SU-DHL-6 (cell line): ENCODE data around the gene GNAO1.

Source experiments
- H2AFZ ChIP-seq: fragments of 200-600 bp; sonication (generic); 2 replicates; pipeline ENCODE4 v1.6.1; 2014; ENCODE audit warnings: low read depth, mild to moderate bottlenecking, moderate library complexity, mixed read lengths, antibody characterized with exemption, low read length; ENCODE audit not compliant: severe bottlenecking
- H3F3A ChIP-seq: fragments of 200-600 bp; shearing (Covaris generic); 2 replicates; pipeline ENCODE4 v1.6.0; 2016; ENCODE audit warnings: antibody characterized with exemption, mild to moderate bottlenecking; ENCODE audit not compliant: insufficient read depth
- H3K27ac ChIP-seq: fragments of 200-600 bp; sonication (generic); 2 replicates; pipeline ENCODE4 v1.5.1; 2016; ENCODE audit warnings: low read depth, mild to moderate bottlenecking, low read length, moderate library complexity, mixed read lengths
- H3K27me3 ChIP-seq: fragments of 200-600 bp; sonication (generic), shearing (Covaris generic); 2 replicates; pipeline ENCODE4 v1.6.0; 2014; ENCODE audit warnings: mild to moderate bottlenecking, low read length
- H3K36me3 ChIP-seq: fragments of 200-600 bp; sonication (generic); 2 replicates; pipeline ENCODE4 v1.6.1; 2014; ENCODE audit warnings: mild to moderate bottlenecking, low read length, mixed read lengths
- H3K4me2 ChIP-seq: fragments of 300-600, 200-600 bp; shearing (Covaris generic), sonication (generic); 2 replicates; pipeline ENCODE4 v1.6.0; 2014; ENCODE audit warnings: low read length, low read depth, mild to moderate bottlenecking; ENCODE audit not compliant: poor library complexity, severe bottlenecking
- H3K4me3 ChIP-seq: fragments of 200-600 bp; sonication (generic); 2 replicates; pipeline ENCODE4 v1.5.1; 2014; ENCODE audit warnings: antibody characterized with exemption, low read length, mild to moderate bottlenecking, mixed read lengths; ENCODE audit not compliant: insufficient read depth, poor library complexity, severe bottlenecking
- H3K79me2 ChIP-seq: fragments of 200-600 bp; sonication (generic); 2 replicates; pipeline ENCODE4 v1.6.1; 2014; ENCODE audit warnings: mild to moderate bottlenecking, low read length, moderate library complexity; ENCODE audit not compliant: insufficient read depth
- H3K9ac ChIP-seq: fragments of 200-600 bp; sonication (generic); 2 replicates; pipeline ENCODE4 v1.7.0; 2014; ENCODE audit warnings: mild to moderate bottlenecking, low read length
- H3K9me2 ChIP-seq: fragments of 200-600 bp; sonication (generic); replicated peaks from 2 replicates; pipeline ENCODE4 v1.6.1; 2014; ENCODE audit warnings: low read length; ENCODE audit not compliant: insufficient read depth
- H3K9me3 ChIP-seq: fragments of 200-600 bp; sonication (generic); 2 replicates; pipeline ENCODE4 v1.6.1; 2014; ENCODE audit warnings: low read length, mixed read lengths; ENCODE audit not compliant: insufficient read depth
- H4K20me1 ChIP-seq: fragments of 200-600 bp; sonication (generic); 2 replicates; pipeline ENCODE4 v1.6.1; 2014; ENCODE audit warnings: low read depth, mild to moderate bottlenecking, antibody characterized with exemption, low read length, moderate library complexity, mixed read lengths
- EZH2phosphoT487 ChIP-seq: fragments of 200-600 bp; sonication (generic), shearing (Covaris generic); conservative IDR thresholded peaks from 2 replicates; pipeline ENCODE4 v1.6.1; 2018; ENCODE audit warnings: mild to moderate bottlenecking, antibody characterized with exemption, low read length, moderate library complexity, mixed read lengths
- TF ChIP-seq, protein P1 (sequence below): fragments of 200-600 bp; sonication (generic); IDR thresholded peaks from one replicate; pipeline ENCODE4 v1.5.1; 2017; ENCODE audit warnings: antibody characterized with exemption, mild to moderate bottlenecking, low read length, moderate library complexity; ENCODE audit not compliant: insufficient read depth, poor library complexity, severe bottlenecking

The GNAO1 gene

DNA sequence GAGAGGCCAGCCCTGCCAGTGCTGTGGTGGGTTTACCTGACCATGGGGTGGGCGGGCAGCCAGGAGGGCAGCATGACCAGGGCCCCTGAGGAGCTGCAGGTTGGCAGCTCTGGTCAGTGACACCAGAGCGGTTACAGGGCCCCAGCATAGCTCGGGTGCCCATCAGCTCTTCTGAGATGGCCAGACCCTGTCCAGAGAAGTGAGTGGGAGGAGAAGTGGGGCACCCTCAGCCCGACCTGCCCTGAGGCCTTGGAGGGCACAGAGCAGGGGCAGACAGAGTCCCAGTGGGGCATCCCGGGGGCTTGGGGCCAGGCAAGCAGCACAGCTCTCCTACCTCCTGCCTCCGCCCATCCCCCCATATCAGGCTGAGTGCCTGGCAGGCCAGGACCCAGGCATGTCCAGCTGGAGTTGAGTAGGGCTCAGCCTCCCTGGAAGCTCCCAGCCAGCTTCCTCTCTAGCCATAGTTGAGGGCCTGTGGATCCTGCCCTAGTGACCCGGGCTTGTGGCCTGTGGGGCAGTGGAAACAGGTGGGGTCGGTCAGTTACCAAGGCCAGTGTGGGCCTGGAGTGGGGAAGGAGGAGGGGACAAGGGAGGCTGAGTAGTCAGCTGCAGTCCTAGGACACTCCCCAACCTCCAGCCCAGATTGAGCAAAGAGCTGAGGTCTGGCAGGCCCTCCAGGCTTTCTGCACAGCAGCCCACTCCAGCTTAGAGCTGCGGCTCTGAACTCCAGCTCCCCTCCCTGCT lies 150.5 kb downstream of the GNAO1 start:
- TF ChIP-seq, protein P1, sequence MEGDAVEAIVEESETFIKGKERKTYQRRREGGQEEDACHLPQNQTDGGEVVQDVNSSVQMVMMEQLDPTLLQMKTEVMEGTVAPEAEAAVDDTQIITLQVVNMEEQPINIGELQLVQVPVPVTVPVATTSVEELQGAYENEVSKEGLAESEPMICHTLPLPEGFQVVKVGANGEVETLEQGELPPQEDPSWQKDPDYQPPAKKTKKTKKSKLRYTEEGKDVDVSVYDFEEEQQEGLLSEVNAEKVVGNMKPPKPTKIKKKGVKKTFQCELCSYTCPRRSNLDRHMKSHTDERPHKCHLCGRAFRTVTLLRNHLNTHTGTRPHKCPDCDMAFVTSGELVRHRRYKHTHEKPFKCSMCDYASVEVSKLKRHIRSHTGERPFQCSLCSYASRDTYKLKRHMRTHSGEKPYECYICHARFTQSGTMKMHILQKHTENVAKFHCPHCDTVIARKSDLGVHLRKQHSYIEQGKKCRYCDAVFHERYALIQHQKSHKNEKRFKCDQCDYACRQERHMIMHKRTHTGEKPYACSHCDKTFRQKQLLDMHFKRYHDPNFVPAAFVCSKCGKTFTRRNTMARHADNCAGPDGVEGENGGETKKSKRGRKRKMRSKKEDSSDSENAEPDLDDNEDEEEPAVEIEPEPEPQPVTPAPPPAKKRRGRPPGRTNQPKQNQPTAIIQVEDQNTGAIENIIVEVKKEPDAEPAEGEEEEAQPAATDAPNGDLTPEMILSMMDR = no peak
- TF ChIP-seq EZH2phosphoT487 = no peak
- no peak overlapping the region for H2AFZ ChIP-seq

DNA sequence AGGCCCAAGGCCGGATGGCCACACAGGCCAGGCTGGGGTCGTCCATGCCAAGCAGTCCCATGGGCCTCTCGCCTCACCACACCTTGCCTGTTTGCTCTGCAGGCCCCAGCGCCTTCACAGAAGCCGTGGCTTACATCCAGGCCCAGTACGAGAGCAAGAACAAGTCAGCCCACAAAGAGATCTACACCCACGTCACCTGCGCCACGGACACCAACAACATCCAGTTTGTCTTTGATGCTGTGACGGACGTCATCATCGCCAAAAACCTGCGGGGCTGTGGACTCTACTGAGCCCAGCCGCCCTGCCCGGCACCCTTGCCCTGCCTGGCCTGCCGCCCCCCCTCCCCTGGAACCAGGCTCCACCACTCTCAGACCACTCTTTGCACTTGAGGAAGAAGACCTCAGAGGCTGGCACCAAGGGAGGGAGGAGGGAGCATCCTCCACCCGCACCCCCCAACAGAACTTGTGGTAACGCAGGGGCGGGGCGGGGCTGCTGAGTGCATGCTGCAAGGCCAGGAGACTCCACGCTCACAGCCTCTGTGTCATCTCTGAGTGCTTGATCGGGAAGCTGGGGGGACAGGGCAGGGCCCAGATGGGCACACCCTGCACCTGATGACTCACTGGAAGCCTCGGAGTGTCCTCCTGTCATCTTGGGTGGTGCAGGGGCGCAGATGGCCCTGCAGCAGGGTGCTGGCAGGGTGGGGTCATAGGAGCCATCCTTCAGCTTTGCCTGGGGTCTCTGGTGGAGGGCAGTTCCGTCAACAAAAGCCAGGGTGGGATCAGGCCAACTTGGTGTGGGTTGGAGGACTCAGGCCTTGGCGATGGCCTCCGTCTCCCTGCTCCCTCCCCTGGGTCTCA lies 152.6 kb downstream of the GNAO1 start:
- Histone ChIP-seq H3K27ac (no peak overlapping the region), H3K27me3 (no peaks in the 10 kb centered on the region), H3K4me2 (no peak overlapping the region), H3K9ac (no peak overlapping the region), H3K4me3 (no peak overlapping the region), H3K36me3 (no peaks in the 10 kb centered on the region), H4K20me1 (no peaks in the 10 kb centered on the region), H3K79me2 (no peaks in the 10 kb centered on the region), H3K9me3 (no peaks in the 10 kb centered on the region), H3F3A (no peaks in the 10 kb centered on the region), H3K9me2 (no peaks in the 10 kb centered on the region), H2AFZ (no peak overlapping the region)
- TF ChIP-seq, protein P1 = no peak
- no peak for TF ChIP-seq EZH2phosphoT487

More for the DNA sequence above, 150.5 kb downstream of the GNAO1 start:
- H3K27me3 ChIP-seq = no peaks in the 10 kb centered on the region
- no peaks in the 10 kb centered on the region for H3K36me3 ChIP-seq
- no peak overlapping the region for H3K4me2 ChIP-seq
- no peak overlapping the region for H3K9ac ChIP-seq
- no peaks in the 10 kb centered on the region for H4K20me1 ChIP-seq
- H3K27ac ChIP-seq = no peak overlapping the region
- no peaks in the 10 kb centered on the region for H3K9me2 ChIP-seq
- no peaks in the 10 kb centered on the region for H3K79me2 ChIP-seq
- H3K4me3 ChIP-seq = no peak overlapping the region
- H3K9me3 ChIP-seq = no peaks in the 10 kb centered on the region
- no peaks in the 10 kb centered on the region for H3F3A ChIP-seq

DNA sequence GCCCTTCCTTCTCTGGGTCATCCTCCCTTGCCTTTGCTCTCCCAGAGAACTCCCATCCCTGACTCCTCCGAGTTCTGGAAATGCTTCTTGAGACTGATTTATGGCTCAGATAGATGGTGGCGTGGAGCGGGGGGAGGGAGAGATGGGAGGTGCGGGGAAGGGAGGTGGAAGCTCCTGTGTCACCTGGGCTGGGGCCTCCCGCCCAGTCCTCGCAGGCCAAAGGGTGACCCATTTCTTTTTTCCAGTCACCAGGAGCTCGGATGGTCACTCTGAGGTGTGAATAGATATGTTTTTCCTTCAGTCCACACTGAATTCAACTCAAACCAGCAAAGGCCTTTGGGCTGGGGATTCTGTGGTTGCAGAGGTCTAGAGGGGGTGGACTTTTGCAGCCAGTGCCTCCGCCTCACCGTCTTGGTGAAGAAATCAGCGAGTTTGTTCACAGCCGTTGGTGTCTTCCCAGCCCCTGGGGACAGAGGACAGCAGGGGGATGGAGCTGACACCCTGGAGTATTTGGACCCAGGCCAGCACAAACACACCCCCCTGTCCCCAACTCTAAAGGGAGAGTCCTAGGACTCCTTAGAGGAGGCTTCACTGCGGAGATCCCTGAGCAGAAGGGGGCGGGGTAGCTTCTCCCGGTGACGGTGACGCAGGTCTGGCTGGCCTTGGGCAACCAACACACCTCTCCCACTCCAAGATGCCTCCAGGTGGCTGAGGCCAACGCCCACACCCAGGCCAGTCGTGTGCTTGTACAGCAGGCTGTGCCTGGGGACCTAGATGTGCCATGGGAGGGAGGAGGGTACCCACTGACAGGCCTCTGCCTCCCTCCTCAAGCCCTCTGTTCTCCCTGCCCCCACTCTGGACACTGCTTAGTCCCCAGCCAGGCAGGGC lies 153.5 kb downstream of the GNAO1 start:
- no peak overlapping the region for H2AFZ ChIP-seq
- H3K27me3 ChIP-seq = no peaks in the 10 kb centered on the region
- no peak overlapping the region for H3K4me2 ChIP-seq
- no peak overlapping the region for H3K27ac ChIP-seq
- H3K9me2 ChIP-seq = no peaks in the 10 kb centered on the region
- H3F3A ChIP-seq = no peaks in the 10 kb centered on the region
- H3K36me3 ChIP-seq = no peaks in the 10 kb centered on the region
- no peaks in the 10 kb centered on the region for H3K79me2 ChIP-seq
- H3K4me3 ChIP-seq = no peak overlapping the region
- TF ChIP-seq, protein P1 = no peak
- TF ChIP-seq EZH2phosphoT487 = no peak
- H3K9me3 ChIP-seq = no peaks in the 10 kb centered on the region
- no peak overlapping the region for H3K9ac ChIP-seq
- no peaks in the 10 kb centered on the region for H4K20me1 ChIP-seq
